GM12873 (cell line): Measurements from ENCODE around the gene ARHGEF10L.

Source experiments
- TF ChIP-seq, protein P1 (sequence below): IDR thresholded peaks from 2 replicates; pipeline ENCODE4 v1.5.1; 2012; ENCODE audit warnings: low read depth, mild to moderate bottlenecking, moderate library complexity, low read length, control low read depth; ENCODE audit not compliant: insufficient read depth; ENCODE audit errors: missing control alignments

The ARHGEF10L gene

DNA sequence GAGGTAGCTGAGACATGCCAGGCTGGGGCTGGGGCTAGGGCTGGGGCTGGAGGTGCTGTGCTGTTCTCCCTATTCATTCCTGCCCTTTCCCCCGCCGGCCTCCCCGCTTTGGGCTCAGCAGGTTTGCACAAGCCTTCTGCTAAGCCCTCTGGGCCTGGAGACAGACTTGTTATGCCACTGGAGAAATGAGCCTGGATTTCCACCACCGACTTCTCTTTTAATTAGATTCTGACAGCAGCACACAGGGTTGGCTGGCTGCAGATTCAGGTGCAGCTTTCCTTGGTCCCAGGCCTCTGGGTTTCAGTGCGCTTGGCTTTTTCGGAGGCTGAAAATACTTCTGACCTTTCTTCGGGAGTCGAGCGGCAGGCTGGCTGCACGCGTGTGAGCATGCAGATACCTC is 144.1 kb downstream of the ARHGEF10L start:
- TF ChIP-seq, protein P1, sequence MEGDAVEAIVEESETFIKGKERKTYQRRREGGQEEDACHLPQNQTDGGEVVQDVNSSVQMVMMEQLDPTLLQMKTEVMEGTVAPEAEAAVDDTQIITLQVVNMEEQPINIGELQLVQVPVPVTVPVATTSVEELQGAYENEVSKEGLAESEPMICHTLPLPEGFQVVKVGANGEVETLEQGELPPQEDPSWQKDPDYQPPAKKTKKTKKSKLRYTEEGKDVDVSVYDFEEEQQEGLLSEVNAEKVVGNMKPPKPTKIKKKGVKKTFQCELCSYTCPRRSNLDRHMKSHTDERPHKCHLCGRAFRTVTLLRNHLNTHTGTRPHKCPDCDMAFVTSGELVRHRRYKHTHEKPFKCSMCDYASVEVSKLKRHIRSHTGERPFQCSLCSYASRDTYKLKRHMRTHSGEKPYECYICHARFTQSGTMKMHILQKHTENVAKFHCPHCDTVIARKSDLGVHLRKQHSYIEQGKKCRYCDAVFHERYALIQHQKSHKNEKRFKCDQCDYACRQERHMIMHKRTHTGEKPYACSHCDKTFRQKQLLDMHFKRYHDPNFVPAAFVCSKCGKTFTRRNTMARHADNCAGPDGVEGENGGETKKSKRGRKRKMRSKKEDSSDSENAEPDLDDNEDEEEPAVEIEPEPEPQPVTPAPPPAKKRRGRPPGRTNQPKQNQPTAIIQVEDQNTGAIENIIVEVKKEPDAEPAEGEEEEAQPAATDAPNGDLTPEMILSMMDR: no peak

DNA sequence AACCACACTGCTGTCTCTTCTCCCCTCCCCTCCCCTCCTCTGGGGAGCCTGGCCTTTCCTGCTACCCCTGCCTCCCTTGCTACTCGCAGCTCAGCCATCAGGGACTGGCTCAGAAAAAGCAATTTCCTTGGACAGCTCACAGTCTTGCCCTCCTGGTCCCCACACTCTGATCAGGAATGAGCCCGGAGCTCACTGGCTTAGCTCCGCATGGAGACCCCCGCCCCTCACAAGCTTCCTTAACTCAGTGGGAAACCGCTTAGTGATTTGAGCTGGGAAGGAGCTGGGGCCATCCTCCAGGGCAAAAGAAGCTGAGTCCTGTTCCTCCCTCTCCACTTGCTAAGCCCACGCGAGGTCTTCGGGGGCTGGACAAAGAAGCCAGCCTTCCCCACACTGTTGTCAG is 145.3 kb downstream of the ARHGEF10L start:
- TF ChIP-seq, protein P1: no peak

DNA sequence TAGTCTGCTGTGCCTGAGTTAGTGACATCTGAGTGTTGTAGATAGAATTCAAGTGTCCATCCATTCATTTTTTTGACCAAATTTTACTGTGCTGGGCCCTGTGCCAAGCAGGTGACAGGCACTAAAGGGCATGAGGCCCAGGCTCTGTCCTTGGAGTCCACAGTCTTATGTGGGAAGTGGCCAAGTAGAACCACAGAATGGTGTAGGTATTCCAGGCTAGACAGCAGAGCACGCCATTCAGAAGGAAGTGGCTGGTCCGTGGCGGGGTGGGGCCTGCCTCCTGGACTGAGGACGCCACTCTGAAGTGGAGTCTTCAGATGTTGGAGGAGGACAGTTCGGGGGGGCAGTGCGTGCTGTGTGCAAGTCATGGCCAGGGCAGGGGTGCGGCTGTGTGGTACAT is 146.8 kb downstream of the ARHGEF10L start:
- TF ChIP-seq, protein P1: no peak

DNA sequence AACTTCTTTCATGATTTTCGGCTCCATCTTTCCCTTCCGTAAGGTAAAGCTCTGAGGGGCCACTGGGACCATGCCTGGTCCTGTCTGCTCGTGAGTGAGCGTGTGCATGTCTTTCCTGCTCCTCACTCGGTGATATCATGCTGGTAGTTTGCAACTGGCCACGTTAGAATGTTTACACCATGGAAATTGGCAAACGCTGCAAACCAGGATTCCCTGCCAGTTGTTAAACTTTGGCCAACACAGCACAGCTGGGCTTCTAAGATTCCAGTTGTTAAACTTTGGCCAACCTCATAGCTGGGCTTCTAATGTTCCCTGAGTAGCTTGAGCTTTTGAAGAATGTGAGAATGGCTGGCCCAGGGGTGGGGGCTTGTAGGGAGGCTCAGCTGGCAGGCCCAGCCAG is 147.6 kb downstream of the ARHGEF10L start:
- TF ChIP-seq, protein P1: no peak

DNA sequence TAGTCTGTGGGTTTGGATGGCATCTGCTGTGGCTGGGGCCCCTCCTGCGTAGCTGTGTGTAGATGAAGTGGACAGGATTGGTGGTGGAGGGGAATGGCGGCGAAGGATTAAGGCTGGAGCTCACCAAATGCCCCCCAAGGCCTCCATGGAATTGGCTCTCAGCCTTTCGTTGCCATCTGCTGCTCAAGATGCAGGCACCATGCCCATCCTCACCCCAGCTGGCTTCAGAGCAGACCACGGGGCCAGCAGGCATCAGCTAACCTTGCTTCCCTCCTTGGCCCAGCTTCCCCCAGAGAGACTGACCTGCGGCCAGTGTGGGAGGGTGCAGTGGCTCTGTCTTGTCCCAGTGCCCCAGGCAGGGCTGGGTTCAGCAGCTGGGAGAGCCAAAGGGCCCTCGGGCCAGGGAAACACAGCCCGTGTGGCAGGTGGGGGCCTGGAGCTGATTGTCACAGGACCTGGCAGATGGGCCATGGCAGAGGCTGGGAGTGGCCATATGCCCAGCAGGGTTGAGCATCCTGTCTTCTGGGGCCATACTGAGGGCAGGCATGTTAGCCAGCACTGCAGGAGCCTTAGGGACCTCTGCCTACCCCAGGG is 148.8 kb downstream of the ARHGEF10L start:
- TF ChIP-seq, protein P1: no peak

DNA sequence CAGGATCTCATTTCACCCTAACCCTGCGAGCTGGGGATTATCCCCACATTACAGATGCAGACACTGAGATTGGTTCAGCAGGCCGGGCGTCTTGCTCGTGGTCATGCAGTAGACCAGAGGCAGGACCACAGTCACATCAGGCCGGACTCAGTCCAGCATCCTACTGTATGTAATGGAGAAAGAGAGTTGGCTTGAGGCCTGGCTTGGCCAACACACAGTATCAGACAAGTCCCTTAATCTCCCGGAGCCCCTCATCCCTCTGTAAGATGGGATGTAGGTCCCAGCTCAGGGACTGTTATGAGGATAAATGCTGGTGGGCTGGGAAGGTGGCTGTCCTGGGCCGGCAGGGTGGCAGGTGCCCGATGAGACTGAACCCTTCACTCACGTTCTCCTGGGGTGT is 149.5 kb downstream of the ARHGEF10L start:
- TF ChIP-seq, protein P1: no peak

DNA sequence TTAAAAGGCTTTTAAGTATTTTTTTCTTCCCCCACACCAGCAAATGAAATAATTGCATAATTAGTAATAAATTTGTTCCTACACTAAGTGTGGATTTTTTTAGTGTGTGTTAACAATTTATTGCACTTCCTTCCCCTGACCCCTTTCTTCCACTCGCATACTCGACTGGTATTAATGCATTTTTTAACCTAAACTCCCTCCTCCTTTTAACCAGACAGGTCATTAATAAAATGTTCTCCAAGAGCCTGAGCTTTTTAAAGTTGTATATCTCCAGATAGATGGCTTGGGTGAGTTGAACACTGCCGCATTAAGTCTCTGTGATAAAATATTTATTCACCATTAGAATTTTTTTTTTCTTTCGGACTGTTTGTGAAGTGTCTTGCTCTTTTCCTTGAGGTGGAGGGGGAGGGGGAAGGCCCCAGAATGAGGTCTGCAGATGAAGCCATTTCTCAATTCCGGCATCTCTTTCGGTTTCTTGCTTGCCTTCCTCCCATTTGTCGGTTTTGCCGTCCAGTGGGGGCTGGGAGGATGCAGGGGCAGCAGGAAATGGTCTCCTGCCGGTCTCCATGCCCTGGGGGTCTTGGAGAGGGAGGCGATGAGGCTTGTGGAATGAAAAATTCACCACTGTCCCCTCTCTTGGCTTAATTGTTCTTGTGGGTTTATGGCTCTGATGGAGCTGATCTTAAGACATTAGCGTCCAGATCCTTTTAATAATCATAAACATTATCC is 151.6 kb downstream of the ARHGEF10L start:
- TF ChIP-seq, protein P1: no peak
